Measurements from ENCODE around the gene ACTL10.

ACTL10 gene

DNA sequence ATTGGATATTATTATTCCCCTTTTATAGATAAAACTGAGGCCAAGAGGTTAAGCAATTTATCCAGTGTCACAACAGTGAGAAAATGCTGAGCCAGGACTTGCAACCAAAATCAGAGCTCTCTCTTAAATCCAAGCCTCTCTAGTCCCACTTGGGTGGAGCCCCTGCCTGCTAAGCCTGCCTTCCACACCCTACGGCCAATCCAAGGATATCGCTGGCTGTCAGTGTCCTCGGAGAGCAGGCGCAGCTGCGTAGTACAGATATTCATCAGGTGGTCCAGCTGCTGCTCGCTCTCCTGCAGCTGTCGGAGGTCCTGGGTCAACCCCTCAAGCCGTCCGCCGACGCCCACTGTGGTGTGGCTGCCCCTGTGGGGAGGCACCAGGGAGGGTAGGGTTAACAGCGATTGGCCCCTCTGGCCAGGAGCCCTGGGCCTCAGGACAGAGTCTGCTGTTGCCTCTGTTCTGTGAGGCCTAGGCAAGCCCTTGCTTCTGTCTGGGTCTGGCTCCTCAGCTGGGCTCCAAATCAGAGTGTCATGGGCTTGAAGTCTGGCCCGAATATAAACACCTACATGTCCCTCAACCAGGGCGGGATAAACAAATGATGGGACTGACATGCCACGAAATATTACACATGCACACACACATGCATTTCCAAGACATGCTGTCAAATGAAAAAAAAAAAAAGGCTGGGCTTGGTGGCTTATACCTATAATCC, 11.4 kb downstream of the ACTL10 start:
- no peak for DNase-seq (ENCODE audit: low spot score)

DNA sequence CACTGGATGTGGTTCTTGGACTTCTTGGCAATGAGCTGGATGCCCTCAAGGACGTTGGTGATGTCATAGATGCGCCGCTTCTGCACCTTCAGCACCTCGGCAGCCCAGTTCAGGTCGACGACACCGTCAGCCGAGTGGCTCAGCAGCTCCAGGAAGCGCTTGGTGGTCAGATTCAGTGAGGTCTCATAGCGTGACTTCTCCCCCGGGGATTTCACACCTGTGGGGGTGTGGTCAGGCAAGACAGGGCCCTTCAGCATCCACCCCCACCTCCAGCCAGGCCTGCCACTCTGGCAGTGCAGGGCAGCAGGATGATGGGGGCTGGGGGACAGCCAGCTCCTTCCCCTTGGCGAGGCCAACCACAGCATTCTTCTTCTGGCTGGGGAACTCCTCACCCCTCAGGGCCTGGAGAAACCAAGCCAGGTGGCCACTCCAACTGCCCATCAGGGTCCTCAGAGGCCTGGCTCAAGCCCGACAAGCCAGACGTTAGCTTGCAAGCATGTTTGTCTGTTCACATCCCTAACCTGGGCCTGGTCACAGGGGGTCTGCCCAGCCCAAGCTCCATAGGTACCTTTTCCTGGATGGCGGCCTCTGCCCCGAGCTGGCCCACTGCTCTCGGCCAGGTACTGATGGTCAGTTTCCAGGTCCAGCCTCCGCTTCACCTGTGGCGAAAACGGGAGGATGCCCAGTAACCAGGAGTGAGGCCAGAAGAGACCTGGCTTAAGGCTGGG, 13.2 kb downstream of the ACTL10 start:
- no peak for DNase-seq (ENCODE audit: low spot score)

DNA sequence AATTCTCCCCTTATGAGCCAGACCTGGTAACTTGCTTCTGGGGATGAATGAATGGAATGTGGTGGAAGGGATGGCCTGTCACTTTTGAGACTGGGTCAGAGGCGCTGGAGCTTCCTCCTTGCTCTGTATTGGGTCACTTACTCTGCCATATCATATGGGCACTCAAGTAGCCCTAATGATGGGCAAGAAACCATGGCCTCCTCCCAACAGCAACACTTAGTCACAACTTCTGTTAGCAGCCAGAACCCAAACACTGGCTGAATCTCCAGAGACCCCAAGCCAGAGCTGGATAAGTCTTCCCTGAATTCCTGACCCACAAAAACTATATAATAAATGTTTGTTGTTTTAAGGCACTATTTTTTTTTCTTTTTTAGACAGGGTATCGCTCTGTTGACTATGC, 13.9 kb downstream of the ACTL10 start:
- DNase-seq (ENCODE audit: low spot score), result no peak

DNA sequence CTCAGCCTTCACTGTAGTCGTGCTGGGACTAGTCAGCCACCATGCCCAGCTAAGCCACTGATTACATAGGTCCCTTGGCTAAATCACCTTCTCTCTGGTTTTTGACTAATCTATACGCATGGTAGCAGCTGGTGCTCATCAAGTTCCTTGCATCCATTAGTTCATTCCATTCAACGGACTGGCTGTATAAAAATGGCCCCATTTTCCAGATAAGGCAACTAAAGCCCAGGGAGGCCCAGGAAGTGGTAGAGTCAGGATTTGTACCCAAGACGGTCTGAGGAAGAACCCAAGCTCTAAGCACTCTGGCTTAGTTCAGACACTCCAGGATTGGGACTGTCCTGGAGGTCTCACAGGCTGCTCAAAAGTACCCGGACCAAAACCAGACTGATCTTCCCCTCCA, 14.5 kb downstream of the ACTL10 start:
- no peak for DNase-seq (ENCODE audit: low spot score)

DNA sequence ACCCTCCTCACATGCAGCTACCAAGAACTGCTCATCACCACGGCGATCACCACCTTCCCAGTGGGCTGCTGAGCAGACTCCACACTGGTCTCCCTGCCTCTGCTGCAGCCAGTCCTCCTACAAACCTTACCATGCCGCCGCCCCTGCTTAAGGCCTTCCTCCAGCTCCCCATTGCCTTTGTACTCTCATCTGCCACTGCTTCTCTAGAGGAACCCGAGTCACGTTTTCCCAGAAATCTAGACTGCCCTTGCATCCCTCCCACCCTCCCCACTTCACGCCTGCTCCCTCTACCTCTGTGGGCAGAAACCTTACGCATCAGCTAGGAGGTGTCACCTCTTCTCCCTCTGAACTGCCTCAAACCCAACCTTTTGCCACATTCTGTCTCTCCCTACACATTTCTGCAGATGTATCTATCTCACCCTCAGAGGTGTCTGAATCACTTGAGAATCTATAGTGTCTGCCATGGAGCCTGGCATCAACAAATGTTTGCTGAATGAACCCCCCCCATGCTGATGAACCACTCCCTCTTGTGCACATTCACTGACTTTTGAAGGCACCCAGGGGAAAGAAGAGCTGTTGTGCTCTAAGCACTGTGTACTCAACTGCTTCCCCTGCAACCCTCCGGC, 15.1 kb downstream of the ACTL10 start:
- no peak for DNase-seq (ENCODE audit: low spot score)

DNA sequence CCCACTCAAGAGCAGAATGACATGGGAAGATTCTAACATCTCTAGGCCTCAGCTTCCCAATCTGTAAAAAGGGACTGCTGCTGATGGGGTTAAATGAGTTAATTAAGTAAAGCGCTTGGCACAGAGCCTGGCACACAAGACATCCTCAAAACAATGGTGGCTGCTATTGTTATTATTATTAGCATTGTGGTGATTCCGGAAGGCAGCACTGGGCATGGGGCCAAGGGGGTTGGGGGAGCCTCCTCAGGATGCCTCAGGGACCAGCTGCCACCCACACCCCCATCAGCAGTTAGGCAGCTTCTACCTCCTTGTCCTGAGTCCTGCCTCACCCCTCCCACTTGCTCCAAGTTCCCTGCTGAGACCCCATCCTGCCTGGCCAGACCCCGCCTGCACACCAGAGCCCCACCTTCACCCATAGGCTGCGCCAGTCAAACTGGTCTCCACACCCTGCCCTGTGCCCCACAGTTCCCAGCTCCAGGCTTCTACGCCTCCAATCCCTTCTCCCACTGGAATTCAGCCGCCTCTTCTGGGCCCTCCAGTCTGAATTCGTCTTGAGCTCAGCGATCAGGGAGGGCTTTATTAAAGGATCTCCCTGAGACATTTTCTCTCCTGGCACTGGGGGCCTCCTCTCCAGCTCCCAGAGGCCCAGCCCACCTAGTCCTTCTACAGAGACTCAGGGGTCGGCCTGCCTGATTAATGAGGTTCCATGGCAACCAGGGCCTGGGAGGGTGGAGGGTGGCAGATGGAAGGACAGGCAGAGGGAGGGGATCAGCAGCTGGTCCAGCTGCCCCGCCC, 18.0 kb downstream of the ACTL10 start:
- DNase-seq (ENCODE audit: low spot score), result no peak

DNA sequence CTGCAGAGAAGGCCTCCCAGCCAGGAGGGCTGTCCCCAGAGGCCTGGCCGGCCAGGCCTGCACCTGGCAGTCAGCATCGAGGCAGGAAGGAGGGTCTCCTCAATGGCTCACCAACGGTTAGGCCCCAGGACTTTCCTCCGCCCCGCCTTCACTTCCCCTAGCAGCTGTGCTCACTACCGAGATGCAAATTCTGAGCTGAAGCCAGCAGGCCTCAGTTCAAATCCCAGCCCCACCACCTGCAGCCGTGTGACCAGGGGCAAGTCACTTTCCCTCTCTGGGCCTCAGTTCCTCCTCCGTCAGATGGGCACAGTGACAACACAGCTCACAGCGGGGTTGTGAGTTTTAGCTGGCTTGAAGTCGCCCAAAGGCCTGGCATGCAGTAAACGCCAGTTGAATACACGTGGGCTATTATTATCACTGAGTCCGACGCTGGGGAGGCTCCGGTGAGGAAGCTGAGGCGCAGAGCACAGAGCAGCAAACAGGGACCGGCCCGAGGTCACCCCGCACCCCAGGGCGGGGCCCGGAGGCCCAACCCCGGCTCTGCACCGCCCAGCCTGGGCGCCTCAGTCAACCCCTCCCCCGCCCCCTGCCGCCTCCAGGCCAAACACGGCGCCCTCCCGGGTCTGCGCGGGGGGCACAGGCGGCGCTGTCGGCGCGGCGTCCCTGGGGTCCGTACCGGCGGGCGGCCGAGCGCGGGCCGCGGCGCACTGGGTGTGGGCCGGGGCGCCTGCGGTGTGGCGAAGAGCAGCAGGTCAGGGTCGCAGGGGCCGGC, 18.8 kb downstream of the ACTL10 start:
- no peak for DNase-seq (ENCODE audit: low spot score)

DNA sequence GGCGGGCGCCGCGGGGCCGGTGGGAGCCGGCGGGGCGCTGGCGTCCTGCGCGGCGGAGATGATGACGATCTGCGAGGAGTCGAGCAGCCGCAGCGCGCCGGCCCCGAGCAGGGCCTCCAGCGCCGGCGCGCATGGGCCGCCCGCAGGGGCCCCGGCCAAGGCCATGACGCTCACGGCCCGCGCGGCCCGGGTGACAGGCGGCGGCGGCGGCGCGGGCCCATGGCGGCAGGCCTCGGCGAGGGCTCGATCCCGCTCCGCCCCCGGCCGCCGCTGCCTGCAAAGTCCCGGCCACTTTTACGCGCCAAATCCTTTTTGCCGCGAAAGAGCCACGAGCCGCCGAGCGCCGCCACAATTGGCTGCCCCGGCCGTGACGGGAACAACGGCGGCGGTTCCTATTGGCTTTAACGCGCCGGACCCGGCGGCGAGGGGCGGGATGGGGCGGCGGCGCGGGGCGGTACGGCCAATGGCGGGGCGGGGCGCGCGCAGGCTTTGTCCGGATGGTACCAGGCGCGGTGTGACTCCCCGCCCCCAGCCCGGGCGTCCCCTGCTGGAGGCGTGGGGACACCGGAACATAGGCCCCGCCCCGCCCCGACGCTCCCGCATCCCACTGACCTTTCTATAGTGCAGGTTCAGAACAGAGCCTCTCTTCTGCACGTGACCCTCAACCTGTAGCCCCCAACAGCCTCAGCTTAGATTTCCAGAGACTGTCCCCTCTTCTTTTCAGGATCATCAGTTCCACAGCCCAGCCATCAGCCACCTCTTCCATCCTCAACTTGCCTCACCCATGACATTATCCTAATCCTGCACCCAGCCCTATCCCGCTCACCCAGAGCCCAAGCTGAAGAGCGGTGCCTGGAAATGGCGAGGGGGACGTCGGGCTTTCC, 19.6 kb downstream of the ACTL10 start, which contains the start of gene E2F1:
TSS of gene E2F1 (minus strand) at position 286 of the 884 bp plus-strand sequence. CDS start at position 165, 121 bp downstream.
- DNase-seq (ENCODE audit: low spot score), result peak; percentile 93

DNA sequence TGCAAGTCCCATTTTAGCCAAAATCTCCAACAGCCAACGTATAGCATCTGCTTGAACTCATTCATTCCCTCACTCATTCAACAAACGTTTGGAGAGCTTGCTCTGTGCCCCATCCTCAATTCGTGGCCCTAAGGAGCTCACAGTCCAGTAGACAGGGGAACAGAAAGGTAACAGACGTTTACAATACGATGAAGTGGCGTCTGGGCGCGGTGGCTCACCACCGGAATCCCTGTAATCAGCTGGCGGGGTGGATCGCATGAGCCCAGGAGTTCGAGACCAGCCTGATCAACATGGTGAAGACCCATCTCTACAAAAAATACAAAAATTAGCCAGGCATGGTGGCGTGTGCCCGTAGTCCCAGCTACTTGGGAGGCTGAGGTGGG, 20.2 kb downstream of the ACTL10 start:
- no peak for DNase-seq (ENCODE audit: low spot score)

DNA sequence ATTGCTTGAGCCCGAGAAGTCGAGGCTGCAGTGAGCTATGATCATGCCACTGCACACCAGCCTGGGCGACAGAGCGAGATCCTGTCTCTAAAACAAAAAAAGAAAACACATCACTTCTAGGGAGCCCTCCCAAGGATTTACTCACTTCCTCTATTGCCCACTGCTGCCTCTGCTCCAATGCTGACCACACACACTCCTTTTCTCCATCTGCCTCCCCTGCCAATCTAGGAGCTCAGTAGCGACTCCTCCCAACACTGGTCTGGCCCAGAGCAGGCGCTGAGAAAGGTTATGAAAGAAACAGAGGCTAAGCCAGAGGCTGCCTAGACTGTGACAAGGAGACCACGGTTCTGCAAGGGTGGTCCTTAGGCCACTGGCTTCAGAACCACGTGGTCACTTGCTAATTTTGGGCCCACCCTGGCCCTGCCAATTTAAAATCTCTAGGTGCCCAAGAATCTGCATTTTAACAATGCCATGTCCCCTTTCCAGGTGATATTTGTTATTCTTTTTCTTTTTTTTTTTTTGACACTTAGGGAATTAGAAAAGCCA, 20.7 kb downstream of the ACTL10 start:
- no peak for DNase-seq (ENCODE audit: low spot score)

DNA sequence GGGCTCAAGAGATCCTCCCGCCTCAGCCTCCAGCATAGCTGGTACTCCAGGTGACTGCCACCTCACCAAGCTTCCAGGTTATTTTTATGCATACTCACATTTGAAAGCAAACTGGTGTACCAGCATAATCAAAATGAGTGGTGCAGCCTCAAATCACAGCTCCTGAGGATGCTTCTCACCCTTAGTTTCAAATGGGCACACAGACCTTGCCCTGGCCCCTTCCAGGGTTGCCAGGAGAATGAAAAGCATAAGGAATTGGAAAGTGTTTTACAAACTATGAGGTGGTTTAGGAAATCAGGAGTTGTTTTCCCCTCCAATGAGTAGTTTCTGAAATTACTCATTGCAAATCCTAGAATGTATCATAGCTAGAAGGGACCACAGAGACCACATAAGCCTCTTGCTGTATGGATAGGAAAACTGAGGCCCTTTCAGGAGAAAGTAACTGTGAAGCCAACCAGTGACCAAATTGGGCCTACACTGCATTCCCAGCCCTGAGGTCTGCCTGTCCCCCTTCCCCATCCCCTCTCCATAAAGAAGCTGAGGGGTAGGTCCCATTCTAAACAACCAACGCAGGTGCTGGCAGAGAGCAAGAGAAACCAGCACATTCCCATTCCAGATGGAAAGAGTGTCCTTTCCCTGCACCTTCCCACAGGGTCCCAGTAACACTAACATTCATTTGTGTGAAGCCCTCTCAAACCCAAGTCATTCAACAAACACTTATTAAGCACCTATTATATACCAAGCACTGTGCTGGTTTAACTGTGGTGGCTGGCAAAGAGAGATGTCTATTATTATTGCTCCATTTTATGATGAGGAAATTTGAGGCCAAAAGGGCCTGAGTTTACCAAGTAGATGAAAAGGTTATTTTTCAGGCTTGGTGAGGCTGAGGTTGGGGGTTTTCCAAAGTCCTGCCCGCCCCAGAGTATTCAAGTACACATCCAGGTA, 21.5 kb downstream of the ACTL10 start:
- DNase-seq (ENCODE audit: low spot score), result no peak

DNA sequence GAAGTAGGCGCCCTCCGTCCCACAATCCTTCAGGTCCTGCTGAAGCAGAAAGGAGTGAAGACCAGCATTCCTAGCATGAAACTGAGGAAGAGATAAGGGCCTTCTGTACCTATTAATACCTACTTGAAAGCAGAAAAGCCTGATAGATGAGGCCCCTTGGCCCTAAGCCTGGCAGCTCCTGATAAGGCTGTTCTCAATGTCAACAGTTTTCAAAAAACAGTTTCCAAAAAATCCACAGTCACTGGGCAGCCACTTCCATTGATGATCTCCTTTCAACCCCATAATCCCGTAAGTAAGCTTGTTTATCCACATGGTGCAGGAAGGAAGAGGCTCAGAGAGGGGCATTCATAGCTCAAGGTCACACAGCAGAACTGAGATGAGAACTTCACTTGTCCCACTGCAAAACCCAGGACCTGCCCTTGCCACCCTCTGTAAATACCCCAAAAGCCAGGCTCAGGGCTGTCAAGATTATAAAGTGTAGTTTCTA, 22.2 kb downstream of the ACTL10 start:
- DNase-seq (ENCODE audit: low spot score), result no peak

DNA sequence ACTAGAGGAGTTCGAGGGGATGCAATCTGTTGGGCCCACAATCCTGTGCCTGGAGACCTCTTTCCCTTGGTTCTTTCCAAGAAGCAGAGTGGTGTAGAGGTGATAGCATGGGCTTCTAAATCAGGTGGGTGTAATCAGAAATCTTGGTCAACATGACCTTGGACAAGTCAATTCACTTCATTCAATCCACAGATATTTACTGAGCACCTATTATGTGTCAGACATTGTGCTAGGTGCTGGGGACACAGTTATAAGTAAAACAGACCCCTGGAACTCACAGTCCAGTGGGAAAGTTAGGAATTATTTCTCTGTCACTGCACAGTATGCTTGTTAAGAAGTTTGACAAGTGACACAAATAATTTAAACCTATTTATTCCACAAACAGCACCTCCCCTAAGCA, 22.8 kb downstream of the ACTL10 start:
- DNase-seq (ENCODE audit: low spot score), result no peak

DNA sequence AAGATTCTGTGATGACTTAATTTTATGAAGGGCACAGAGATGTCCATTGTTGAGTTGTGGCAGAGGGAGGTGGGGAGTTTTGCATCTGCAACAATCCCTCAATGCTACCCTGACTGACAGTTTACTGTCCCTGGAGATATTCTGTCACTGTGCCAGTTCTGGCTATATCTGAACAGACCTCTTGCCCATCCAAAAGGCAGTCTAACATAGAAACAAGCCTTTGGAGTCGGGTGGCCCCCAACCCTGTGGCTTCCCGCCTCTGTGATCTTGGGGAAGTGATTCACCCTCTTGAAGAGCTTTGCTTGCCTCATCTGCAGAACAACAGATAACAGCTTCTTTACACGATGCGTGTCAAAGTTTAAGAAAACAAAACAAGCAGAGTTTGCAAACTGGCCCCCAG, 23.2 kb downstream of the ACTL10 start:
- no peak for DNase-seq (ENCODE audit: low spot score)

DNA sequence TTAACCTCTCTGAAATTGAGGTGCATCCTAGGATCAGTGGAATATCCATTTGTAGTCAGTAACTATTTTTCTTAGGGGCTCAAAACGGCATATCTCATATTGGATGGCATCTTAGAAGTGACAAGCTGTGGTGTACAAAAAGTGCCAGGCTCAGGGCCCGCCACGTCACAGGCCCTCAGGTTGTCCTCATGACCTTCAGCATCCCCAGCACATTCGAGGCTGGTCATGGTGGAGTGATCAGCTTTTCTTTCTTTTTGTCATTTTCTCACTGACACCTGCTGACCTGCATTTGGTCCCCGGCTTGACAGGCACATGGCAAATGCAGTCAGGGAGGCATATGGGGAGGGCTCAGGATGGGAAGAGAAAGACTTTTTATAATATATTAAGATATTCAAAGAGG, 26.5 kb downstream of the ACTL10 start:
- DNase-seq (ENCODE audit: low spot score), result no peak

DNA sequence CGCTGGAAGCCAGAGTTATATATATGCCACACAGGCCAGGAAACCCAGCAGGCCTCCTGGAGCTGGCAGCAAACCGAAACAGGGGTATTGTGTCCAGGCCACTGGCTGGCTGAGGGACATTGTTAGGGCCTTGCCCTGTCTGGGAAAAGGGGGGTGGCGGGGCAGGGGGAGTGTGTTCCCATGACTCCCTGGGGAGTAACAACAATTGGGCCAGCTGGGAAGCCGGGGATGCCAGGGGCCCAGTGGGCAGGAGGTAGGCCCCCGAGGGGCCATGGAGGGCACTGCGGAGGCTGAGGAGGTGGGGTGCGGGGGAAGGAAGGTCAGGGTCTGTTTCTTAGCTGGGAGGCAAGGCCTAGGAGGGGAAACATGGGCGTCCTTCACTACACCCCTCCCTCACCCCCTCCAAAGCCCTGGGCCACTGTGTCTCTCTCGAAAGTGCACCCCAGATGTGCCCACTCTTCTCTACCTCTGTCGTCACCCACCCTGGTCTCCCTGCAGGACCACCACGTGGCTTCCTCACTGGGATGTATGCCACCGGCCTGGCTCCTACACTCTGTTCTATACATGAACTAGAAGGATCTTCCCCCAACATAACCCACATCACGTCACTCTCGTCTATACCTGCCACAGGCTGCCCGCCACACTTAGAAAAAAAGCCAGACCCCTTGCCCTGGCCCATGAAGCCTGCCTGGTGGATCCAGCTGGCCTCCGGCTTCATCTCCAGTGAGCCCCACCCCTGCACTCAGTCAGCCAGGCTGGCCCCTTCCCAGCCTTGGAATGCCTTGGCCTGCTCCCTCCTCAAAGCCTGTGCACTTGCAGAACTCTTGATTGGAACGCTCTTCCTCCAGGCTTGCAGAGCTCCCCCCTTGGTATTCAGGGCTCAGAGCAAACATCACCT, 27.2 kb downstream of the ACTL10 start:
- no peak for DNase-seq (ENCODE audit: low spot score)

DNA sequence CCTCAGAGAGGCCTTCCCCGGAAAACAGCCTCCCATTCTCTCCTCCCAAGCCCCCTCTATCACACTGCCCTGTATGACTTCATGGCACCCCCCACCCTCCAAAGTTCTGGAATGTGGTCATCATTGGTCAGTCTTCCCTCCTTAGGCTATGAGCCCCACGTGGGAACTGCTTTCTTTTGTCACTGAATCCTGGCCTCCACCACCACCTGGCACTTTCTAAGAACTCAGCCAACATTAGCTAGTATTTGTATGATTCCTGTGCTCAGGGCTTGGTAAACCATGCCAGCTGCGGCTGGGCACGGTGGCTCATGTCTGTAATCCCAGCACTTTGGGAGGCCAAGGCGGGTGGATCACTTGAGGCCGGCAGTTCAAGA, 27.9 kb downstream of the ACTL10 start:
- DNase-seq (ENCODE audit: low spot score), result no peak

DNA sequence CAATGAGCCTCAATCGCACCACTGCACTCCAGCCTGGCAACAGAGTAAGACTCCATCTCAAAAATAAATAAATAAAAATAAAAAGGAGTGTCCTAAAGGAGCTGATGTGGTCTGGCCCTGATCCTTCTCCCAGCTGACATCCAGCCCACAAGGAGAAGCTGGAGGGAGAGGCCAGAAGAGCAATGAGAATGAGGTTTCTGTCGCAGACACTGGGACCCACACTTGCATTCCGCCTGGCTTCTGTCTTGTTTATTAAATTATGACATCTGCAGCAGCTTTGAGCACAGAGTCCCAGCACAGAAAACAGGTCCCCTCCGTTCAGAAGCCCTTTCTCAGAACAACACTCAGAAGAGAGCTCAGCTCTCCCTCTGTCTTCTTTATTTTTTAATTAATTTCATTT, 29.7 kb downstream of the ACTL10 start:
- DNase-seq (ENCODE audit: low spot score), result no peak

All from LoVo (cell line).